Skeletal muscle tissue (tissue), 4 donors: ENCODE results near the gene ST6GALNAC5. TPM values are rescaled to one million over a fixed set of nuclear protein-coding genes. Genes with fewer than 3 reads are reported as not detected.

Experiments
- H3K27ac ChIP-seq: one replicate; pipeline ENCODE4 v1.7.0; 2013; ENCODE audit warnings: mild to moderate bottlenecking, low read depth, low read length, inconsistent platforms
- H3K27me3 ChIP-seq, 3 donors: one replicate each; pipeline ENCODE4 v1.7.0; 2013; ENCODE audit warnings: low read length in 3 of 3; ENCODE audit not compliant: control insufficient read depth in 3 of 3, insufficient read depth in 3 of 3
- H3K36me3 ChIP-seq, 3 donors: one replicate each; pipeline ENCODE4 v1.7.0; 2013; ENCODE audit warnings: low read length in 3 of 3; ENCODE audit not compliant: control insufficient read depth in 3 of 3, insufficient read depth in 3 of 3
- H3K4me1 ChIP-seq, 3 donors: one replicate each; pipeline ENCODE4 v1.7.0; 2013; ENCODE audit warnings: low read length in 3 of 3, mild to moderate bottlenecking in 3 of 3; ENCODE audit not compliant: control insufficient read depth in 3 of 3, insufficient read depth in 3 of 3
- H3K4me3 ChIP-seq, 3 donors: one replicate each; pipeline ENCODE4 v1.7.0; 2013; ENCODE audit warnings: low read length in 3 of 3
- H3K9ac ChIP-seq, 3 donors: one replicate each; pipeline ENCODE4 v1.7.0; 2013; ENCODE audit warnings: low read length in 3 of 3, mild to moderate bottlenecking in 3 of 3, moderate library complexity in 2 of 3, low read depth in 1 of 3
- H3K9me3 ChIP-seq, 3 donors: one replicate each; pipeline ENCODE4 v1.7.0; 2013; ENCODE audit warnings: low read length in 3 of 3; ENCODE audit not compliant: control insufficient read depth in 3 of 3
- total RNA-seq: library from RNA; depleted of rRNA; stranded (reverse); fragments of >200 nt; gene quantifications from one replicate; pipeline ENCODE4 v1.2.3, GENCODE V29; 2014
- donor health status: Osteomylitis.

Gene ST6GALNAC5
- total RNA-seq, 1 donor from 2014 or later: 2.1 TPM

GRCh38 chr1:77051425-77051824, 184.1 kb downstream of the ST6GALNAC5 start:
- no peak overlapping the region for H3K27ac ChIP-seq
- H3K9ac ChIP-seq: no peak overlapping the region
- no peaks in the 10 kb centered on the region for H3K36me3 ChIP-seq
- no peak overlapping the region for H3K4me3 ChIP-seq
- no peaks in the 10 kb centered on the region for H3K9me3 ChIP-seq
- no peaks in the 10 kb centered on the region for H3K4me1 ChIP-seq
- H3K27me3 ChIP-seq: no peaks in the 10 kb centered on the region

GRCh38 chr1:77056525-77056924, 189.2 kb downstream of the ST6GALNAC5 start:
- Histone ChIP-seq H3K4me3 (no peak overlapping the region), H3K4me1 (no peaks in the 10 kb centered on the region), H3K27me3 (no peaks in the 10 kb centered on the region), H3K27ac (no peak overlapping the region), H3K9me3 (no peaks in the 10 kb centered on the region), H3K36me3 (no peaks in the 10 kb centered on the region), H3K9ac (no peak overlapping the region)

- no peak overlapping the region for H3K4me3 ChIP-seq
- H3K4me1 ChIP-seq: no peaks in the 10 kb centered on the region
- no peaks in the 10 kb centered on the region for H3K36me3 ChIP-seq
- no peak overlapping the region for H3K27ac ChIP-seq
- no peaks in the 10 kb centered on the region for H3K27me3 ChIP-seq
- no peaks in the 10 kb centered on the region for H3K9me3 ChIP-seq
- no peak overlapping the region for H3K9ac ChIP-seq
Measured at GRCh38 chr1:77057994-77058585, 190.8 kb downstream of the ST6GALNAC5 start.

GRCh38 chr1:77060000-77060399, 192.7 kb downstream of the ST6GALNAC5 start:
- H3K9me3 ChIP-seq: no peaks in the 10 kb centered on the region
- no peaks in the 10 kb centered on the region for H3K4me1 ChIP-seq
- no peak overlapping the region for H3K4me3 ChIP-seq
- H3K36me3 ChIP-seq: no peaks in the 10 kb centered on the region
- no peak overlapping the region for H3K9ac ChIP-seq
- H3K27me3 ChIP-seq: no peaks in the 10 kb centered on the region
- no peak overlapping the region for H3K27ac ChIP-seq

GRCh38 chr1:77061162-77061561, 193.9 kb downstream of the ST6GALNAC5 start:
- no peak overlapping the region for H3K4me3 ChIP-seq
- no peak overlapping the region for H3K27ac ChIP-seq
- no peaks in the 10 kb centered on the region for H3K9me3 ChIP-seq
- no peaks in the 10 kb centered on the region for H3K27me3 ChIP-seq
- H3K4me1 ChIP-seq: no peaks in the 10 kb centered on the region
- no peak overlapping the region for H3K9ac ChIP-seq
- H3K36me3 ChIP-seq: no peaks in the 10 kb centered on the region

- no peak overlapping the region for H3K9ac ChIP-seq
- H3K9me3 ChIP-seq: no peaks in the 10 kb centered on the region
- no peaks in the 10 kb centered on the region for H3K27me3 ChIP-seq
- no peak overlapping the region for H3K27ac ChIP-seq
- H3K36me3 ChIP-seq: no peaks in the 10 kb centered on the region
- no peaks in the 10 kb centered on the region for H3K4me1 ChIP-seq
- no peak overlapping the region for H3K4me3 ChIP-seq
Measured at GRCh38 chr1:77063118-77063517, 195.8 kb downstream of the ST6GALNAC5 start.

GRCh38 chr1:77064246-77064645, 197.0 kb downstream of the ST6GALNAC5 start:
- no peaks in the 10 kb centered on the region for H3K27me3 ChIP-seq
- H3K9me3 ChIP-seq: no peaks in the 10 kb centered on the region
- no peak overlapping the region for H3K27ac ChIP-seq
- no peaks in the 10 kb centered on the region for H3K36me3 ChIP-seq
- no peak overlapping the region for H3K4me3 ChIP-seq
- no peaks in the 10 kb centered on the region for H3K4me1 ChIP-seq
- no peak overlapping the region for H3K9ac ChIP-seq

GRCh38 chr1:77065693-77066342, 198.5 kb downstream of the ST6GALNAC5 start:
- H3K4me1 ChIP-seq: no peaks in the 10 kb centered on the region
- H3K27ac ChIP-seq: no peak overlapping the region
- H3K9me3 ChIP-seq: no peaks in the 10 kb centered on the region
- no peaks in the 10 kb centered on the region for H3K27me3 ChIP-seq
- H3K36me3 ChIP-seq: no peaks in the 10 kb centered on the region
- H3K4me3 ChIP-seq: no peak overlapping the region
- H3K9ac ChIP-seq: no peak overlapping the region

GRCh38 chr1:77068013-77068412, 200.7 kb downstream of the ST6GALNAC5 start:
- Histone ChIP-seq H3K9me3 (no peaks in the 10 kb centered on the region), H3K27ac (no peak overlapping the region), H3K9ac (no peak overlapping the region), H3K27me3 (no peaks in the 10 kb centered on the region), H3K36me3 (no peaks in the 10 kb centered on the region), H3K4me1 (no peaks in the 10 kb centered on the region), H3K4me3 (no peak overlapping the region)

- Histone ChIP-seq H3K4me3 (no peak overlapping the region), H3K36me3 (no peaks in the 10 kb centered on the region), H3K9ac (no peak overlapping the region), H3K9me3 (no peaks in the 10 kb centered on the region), H3K4me1 (no peaks in the 10 kb centered on the region), H3K27me3 (no peaks in the 10 kb centered on the region), H3K27ac (no peak overlapping the region)
Measured at GRCh38 chr1:77076759-77077158, 209.5 kb downstream of the ST6GALNAC5 start.
